ENCODE measurements around the gene NDUFB4.

The NDUFB4 gene

GRCh38 chr3:120596116-120596852 lies at the start of gene NDUFB4:
TSS of gene NDUFB4 (plus strand) at chr3:120596336. CDS start at chr3:120596360, 24 bp downstream.
- H3K4me2 ChIP-seq (ENCODE audit: low read depth, low read length, poor library complexity, severe bottlenecking), result peak within 1 kb of the TSS; percentile 86
- peak within 1 kb of the TSS; percentile 99 for H3K4me3 ChIP-seq (ENCODE audit: low read length, poor library complexity, severe bottlenecking)
- H3K4me1 ChIP-seq (ENCODE audit: insufficient read depth, low read length, poor library complexity, severe bottlenecking), result peaks cover 35% of the 10 kb centered on the region
- H3K27me3 ChIP-seq (ENCODE audit: insufficient read depth, low read length, poor library complexity, severe bottlenecking), result peaks cover 4% of the 10 kb centered on the region
- H2AFZ ChIP-seq (ENCODE audit: low read length), result peak within 1 kb of the TSS; percentile 99
- H3K36me3 ChIP-seq (ENCODE audit: insufficient read depth, low read length), result peaks cover 6% of the 10 kb centered on the region
- H4K20me1 ChIP-seq (ENCODE audit: insufficient read depth, low read length, poor library complexity, severe bottlenecking), result peaks cover 32% of the 10 kb centered on the region
- H3K79me2 ChIP-seq (ENCODE audit: insufficient read depth, low read length), result peaks cover 44% of the 10 kb centered on the region
- no peaks in the 10 kb centered on the region for H3K9me3 ChIP-seq (ENCODE audit: insufficient read depth, low read depth, low read length)
- H3K9ac ChIP-seq (ENCODE audit: low read depth, low read length, poor library complexity, severe bottlenecking), result peak within 1 kb of the TSS; percentile 99
- H3F3A ChIP-seq (ENCODE audit: low read depth), result no peaks in the 10 kb centered on the region
- H3K9me2 ChIP-seq (replicated peaks; ENCODE audit: low read depth, low read length), result no peaks in the 10 kb centered on the region
- TF ChIP-seq EZH2phosphoT487 (IDR thresholded peaks at IDR 0.05; ENCODE audit: borderline replicate concordance) (no peak), CTCF (conservative IDR thresholded peaks at IDR 0.05; ENCODE audit: low read length) (no peak)

- Histone ChIP-seq H3K4me2 (ENCODE audit: low read depth, low read length, poor library complexity, severe bottlenecking) (no peak overlapping the region), H3K4me3 (ENCODE audit: low read length, poor library complexity, severe bottlenecking) (no peak overlapping the region), H3K4me1 (ENCODE audit: insufficient read depth, low read length, poor library complexity, severe bottlenecking) (no peaks in the 10 kb centered on the region), H3K9me3 (ENCODE audit: insufficient read depth, low read depth, low read length) (no peaks in the 10 kb centered on the region), H3K79me2 (ENCODE audit: insufficient read depth, low read length) (no peaks in the 10 kb centered on the region), H3K9ac (ENCODE audit: low read depth, low read length, poor library complexity, severe bottlenecking) (no peak overlapping the region), H3K9me2 (replicated peaks; ENCODE audit: low read depth, low read length) (no peaks in the 10 kb centered on the region), H4K20me1 (ENCODE audit: insufficient read depth, low read length, poor library complexity, severe bottlenecking) (no peaks in the 10 kb centered on the region), H3K27me3 (ENCODE audit: insufficient read depth, low read length, poor library complexity, severe bottlenecking) (no peaks in the 10 kb centered on the region), H3K36me3 (ENCODE audit: insufficient read depth, low read length) (no peaks in the 10 kb centered on the region), H3F3A (ENCODE audit: low read depth) (no peaks in the 10 kb centered on the region), H2AFZ (ENCODE audit: low read length) (no peak overlapping the region)
- TF ChIP-seq EZH2phosphoT487 (IDR thresholded peaks at IDR 0.05; ENCODE audit: borderline replicate concordance) (no peak), CTCF (conservative IDR thresholded peaks at IDR 0.05; ENCODE audit: low read length) (no peak)
Observed at GRCh38 chr3:120550546-120550945, 45.6 kb upstream of the NDUFB4 start.

- Histone ChIP-seq H3K9me3 (ENCODE audit: insufficient read depth, low read depth, low read length) (no peaks in the 10 kb centered on the region), H3K79me2 (ENCODE audit: insufficient read depth, low read length) (no peaks in the 10 kb centered on the region), H3K9ac (ENCODE audit: low read depth, low read length, poor library complexity, severe bottlenecking) (no peak overlapping the region), H4K20me1 (ENCODE audit: insufficient read depth, low read length, poor library complexity, severe bottlenecking) (no peaks in the 10 kb centered on the region), H2AFZ (ENCODE audit: low read length) (no peak overlapping the region), H3K4me1 (ENCODE audit: insufficient read depth, low read length, poor library complexity, severe bottlenecking) (no peaks in the 10 kb centered on the region), H3K9me2 (replicated peaks; ENCODE audit: low read depth, low read length) (no peaks in the 10 kb centered on the region), H3K4me2 (ENCODE audit: low read depth, low read length, poor library complexity, severe bottlenecking) (no peak overlapping the region), H3K4me3 (ENCODE audit: low read length, poor library complexity, severe bottlenecking) (no peak overlapping the region), H3F3A (ENCODE audit: low read depth) (no peaks in the 10 kb centered on the region), H3K36me3 (ENCODE audit: insufficient read depth, low read length) (no peaks in the 10 kb centered on the region), H3K27me3 (ENCODE audit: insufficient read depth, low read length, poor library complexity, severe bottlenecking) (no peaks in the 10 kb centered on the region)
- TF ChIP-seq EZH2phosphoT487 (IDR thresholded peaks at IDR 0.05; ENCODE audit: borderline replicate concordance) (no peak), CTCF (conservative IDR thresholded peaks at IDR 0.05; ENCODE audit: low read length) (no peak)
Observed at GRCh38 chr3:120552184-120553172, 43.7 kb upstream of the NDUFB4 start.
